ENCODE data around the gene NRXN3. TPM values are rescaled to one million over a fixed set of nuclear protein-coding genes. Genes with fewer than 3 reads are reported as not detected.

The NRXN3 gene
- total RNA-seq, 1 experiment from 2014 or later: not detected

DNA sequence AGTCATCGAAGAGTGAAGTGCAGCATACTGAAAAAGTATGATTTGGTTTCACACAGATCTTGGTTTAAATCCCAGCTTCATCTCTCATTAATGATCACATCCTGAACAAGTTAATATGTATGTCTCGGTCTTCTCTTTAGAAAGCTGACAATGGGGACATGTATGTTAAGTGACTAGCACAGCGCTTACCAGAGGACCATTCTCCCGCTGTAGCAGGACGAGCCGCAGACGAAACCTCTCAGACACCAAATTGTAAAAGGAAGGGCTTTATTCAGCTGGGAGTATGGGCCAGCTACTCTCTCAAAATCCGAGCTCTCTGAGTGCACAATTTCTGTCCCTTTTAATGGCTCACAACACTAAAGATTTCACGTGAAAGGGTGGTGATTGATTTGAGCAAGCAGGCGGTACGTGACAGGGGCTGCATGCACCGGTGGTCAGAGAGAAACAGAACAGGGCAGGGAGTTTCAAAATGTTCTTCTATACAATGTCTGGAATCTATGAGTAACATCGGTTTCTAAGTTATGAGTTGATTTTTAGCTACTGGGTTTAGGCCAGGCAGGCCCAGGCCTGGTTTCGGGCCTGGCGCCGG is 1358.7 kb downstream of the NRXN3 start:
- ChIA-PET CTCF (no interaction called here), POLR2A (ENCODE audit: unreplicated experiment) (no interaction called here)
- intact Hi-C loops (cut with micrococcal nuclease; ENCODE audit: unreplicated experiment): no loop called here
- TF ChIP-seq, protein P1, sequence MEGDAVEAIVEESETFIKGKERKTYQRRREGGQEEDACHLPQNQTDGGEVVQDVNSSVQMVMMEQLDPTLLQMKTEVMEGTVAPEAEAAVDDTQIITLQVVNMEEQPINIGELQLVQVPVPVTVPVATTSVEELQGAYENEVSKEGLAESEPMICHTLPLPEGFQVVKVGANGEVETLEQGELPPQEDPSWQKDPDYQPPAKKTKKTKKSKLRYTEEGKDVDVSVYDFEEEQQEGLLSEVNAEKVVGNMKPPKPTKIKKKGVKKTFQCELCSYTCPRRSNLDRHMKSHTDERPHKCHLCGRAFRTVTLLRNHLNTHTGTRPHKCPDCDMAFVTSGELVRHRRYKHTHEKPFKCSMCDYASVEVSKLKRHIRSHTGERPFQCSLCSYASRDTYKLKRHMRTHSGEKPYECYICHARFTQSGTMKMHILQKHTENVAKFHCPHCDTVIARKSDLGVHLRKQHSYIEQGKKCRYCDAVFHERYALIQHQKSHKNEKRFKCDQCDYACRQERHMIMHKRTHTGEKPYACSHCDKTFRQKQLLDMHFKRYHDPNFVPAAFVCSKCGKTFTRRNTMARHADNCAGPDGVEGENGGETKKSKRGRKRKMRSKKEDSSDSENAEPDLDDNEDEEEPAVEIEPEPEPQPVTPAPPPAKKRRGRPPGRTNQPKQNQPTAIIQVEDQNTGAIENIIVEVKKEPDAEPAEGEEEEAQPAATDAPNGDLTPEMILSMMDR (conservative IDR thresholded peaks at IDR 0.05): no peak
- no peak for TF ChIP-seq EZH2 (IDR thresholded peaks at IDR 0.05; ENCODE audit: low read depth)
- Histone ChIP-seq H3K27ac (no peak overlapping the region), H3K4me3 (no peak overlapping the region), H3K36me3 (ENCODE audit: low read depth) (no peaks in the 10 kb centered on the region), H3K79me2 (ENCODE audit: low read depth) (no peaks in the 10 kb centered on the region), H3K9me3 (ENCODE audit: insufficient read depth, low read depth) (no peaks in the 10 kb centered on the region), H3K4me1 (replicated peaks; ENCODE audit: insufficient read depth) (no peaks in the 10 kb centered on the region), H4K20me1 (ENCODE audit: insufficient read depth) (no peaks in the 10 kb centered on the region), H3K27me3 (ENCODE audit: insufficient read depth, low read depth) (no peaks in the 10 kb centered on the region), H2AFZ (no peak overlapping the region), H3K9me2 (ENCODE audit: insufficient read depth) (no peaks in the 10 kb centered on the region), H3F3A (ENCODE audit: insufficient read depth, low read depth) (no peaks in the 10 kb centered on the region), H3K4me2 (no peak overlapping the region)
- no TSS peak for BruUV-seq (replicated peaks)
- no peak for DNase-seq

DNA sequence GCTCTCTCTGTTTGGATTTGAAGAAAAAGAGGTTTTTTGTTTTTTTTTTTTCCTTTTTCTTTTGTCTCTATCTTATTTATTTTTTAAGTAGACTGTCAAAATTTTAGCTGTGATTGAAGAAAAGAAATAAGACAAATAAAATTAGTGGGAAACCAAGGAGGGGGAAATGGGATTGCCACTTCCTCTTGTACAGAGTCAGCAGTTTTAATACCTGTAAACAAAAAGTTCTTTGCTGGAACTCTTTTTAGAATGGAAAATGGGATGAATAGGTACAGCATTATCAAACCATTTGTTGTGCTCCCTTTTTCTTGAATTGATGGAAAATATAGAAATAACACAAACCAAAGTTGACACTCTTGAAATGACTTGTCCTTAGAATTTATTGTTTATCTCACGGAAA is 1360.4 kb downstream of the NRXN3 start:
- ChIA-PET CTCF (no interaction called here), POLR2A (ENCODE audit: unreplicated experiment) (no interaction called here)

DNA sequence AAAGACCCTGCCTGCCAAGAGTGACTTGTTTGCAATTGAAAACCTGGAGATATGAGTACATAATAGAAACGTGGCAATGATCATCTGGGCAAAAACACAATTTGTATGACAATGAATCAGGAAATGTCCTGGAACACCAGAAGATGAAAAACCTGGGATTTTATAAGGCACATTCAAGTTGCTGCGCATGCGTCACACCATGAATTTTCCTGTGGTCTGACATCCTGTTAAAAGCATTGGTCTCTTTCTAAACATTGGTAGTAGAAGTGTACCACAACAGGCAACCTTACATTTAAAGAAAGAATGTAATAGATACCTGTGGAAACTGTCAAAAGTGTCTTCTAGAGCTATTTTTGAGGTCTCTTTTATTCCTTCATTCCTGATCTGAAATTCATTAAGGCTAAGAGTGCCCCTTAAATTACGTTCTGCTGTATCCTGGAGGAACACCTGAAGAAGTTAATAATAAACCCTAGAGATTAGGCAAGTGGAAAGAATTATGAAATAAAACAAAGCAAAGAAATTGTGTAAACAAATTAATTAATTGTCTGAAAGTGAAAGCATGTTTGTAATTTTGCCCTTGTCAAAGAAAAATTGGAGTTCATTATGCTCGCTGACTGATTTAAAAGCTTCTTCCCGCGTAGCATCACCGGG is 1364.7 kb downstream of the NRXN3 start:
- no peaks in the 10 kb centered on the region for H3K79me2 ChIP-seq (ENCODE audit: low read depth)
- H3F3A ChIP-seq (ENCODE audit: insufficient read depth, low read depth): no peaks in the 10 kb centered on the region
- no peaks in the 10 kb centered on the region for H3K27me3 ChIP-seq (ENCODE audit: insufficient read depth, low read depth)
- H3K9me3 ChIP-seq (ENCODE audit: insufficient read depth, low read depth): no peaks in the 10 kb centered on the region
- H3K4me2 ChIP-seq: no peak overlapping the region
- no peak for DNase-seq
- ChIA-PET POLR2A (ENCODE audit: unreplicated experiment) (no interaction called here), CTCF (no interaction called here)
- no TSS peak for BruUV-seq (replicated peaks)
- no peak overlapping the region for H2AFZ ChIP-seq
- TF ChIP-seq, protein P1 (conservative IDR thresholded peaks at IDR 0.05): no peak
- no peak for TF ChIP-seq EZH2 (IDR thresholded peaks at IDR 0.05; ENCODE audit: low read depth)
- no peaks in the 10 kb centered on the region for H3K36me3 ChIP-seq (ENCODE audit: low read depth)
- intact Hi-C loops (cut with micrococcal nuclease; ENCODE audit: unreplicated experiment): no loop called here
- no peaks in the 10 kb centered on the region for H3K9me2 ChIP-seq (ENCODE audit: insufficient read depth)
- H3K4me3 ChIP-seq: no peak overlapping the region
- no peaks in the 10 kb centered on the region for H3K4me1 ChIP-seq (replicated peaks; ENCODE audit: insufficient read depth)
- no peak overlapping the region for H3K27ac ChIP-seq
- no peaks in the 10 kb centered on the region for H4K20me1 ChIP-seq (ENCODE audit: insufficient read depth)

More for the DNA sequence above, 1360.4 kb downstream of the NRXN3 start:
- H3K27me3 ChIP-seq (ENCODE audit: insufficient read depth, low read depth): no peaks in the 10 kb centered on the region
- no TSS peak for BruUV-seq (replicated peaks)
- H4K20me1 ChIP-seq (ENCODE audit: insufficient read depth): no peaks in the 10 kb centered on the region
- no peak overlapping the region for H3K27ac ChIP-seq
- no peaks in the 10 kb centered on the region for H3K36me3 ChIP-seq (ENCODE audit: low read depth)
- no peaks in the 10 kb centered on the region for H3K9me2 ChIP-seq (ENCODE audit: insufficient read depth)
- H3K4me3 ChIP-seq: no peak overlapping the region
- H3K4me2 ChIP-seq: no peak overlapping the region
- no peak overlapping the region for H2AFZ ChIP-seq
- no peaks in the 10 kb centered on the region for H3F3A ChIP-seq (ENCODE audit: insufficient read depth, low read depth)
- no peak for DNase-seq
- no peaks in the 10 kb centered on the region for H3K9me3 ChIP-seq (ENCODE audit: insufficient read depth, low read depth)
- intact Hi-C loops (cut with micrococcal nuclease; ENCODE audit: unreplicated experiment): no loop called here
- no peak for TF ChIP-seq EZH2 (IDR thresholded peaks at IDR 0.05; ENCODE audit: low read depth)
- TF ChIP-seq, protein P1 (conservative IDR thresholded peaks at IDR 0.05): no peak
- no peaks in the 10 kb centered on the region for H3K79me2 ChIP-seq (ENCODE audit: low read depth)
- H3K4me1 ChIP-seq (replicated peaks; ENCODE audit: insufficient read depth): no peaks in the 10 kb centered on the region

All from PC-9 (cell line).